Measurements from ENCODE around the gene IFI6. TPM values are rescaled to one million over a fixed set of nuclear protein-coding genes. Genes with fewer than 3 reads are reported as not detected.

The IFI6 gene
- total and polyA plus RNA-seq, 7 donors = 9.0 to 245 (median 51.5) TPM

- no peak for DNase-seq
- H3K27me3 ChIP-seq = no peaks in the 10 kb centered on the region
- WGBS, 2 donors = 65 to 78% methylated on average over 11 of the region's 11 CpGs
- peak overlapping the region in 2 of 4 donors; percentile 22 to 31 for H3K27ac ChIP-seq
- no peaks in the 10 kb centered on the region for H3K36me3 ChIP-seq
- intact Hi-C loops (cut with DNase I) = no loop called here
- H3K4me3 ChIP-seq = no peak overlapping the region
- TF ChIP-seq POLR2AphosphoS5 (IDR thresholded peaks at IDR 0.05) (peak in 1 of 4 donors; percentile 36), CTCF (IDR thresholded peaks at IDR 0.05) (no peak), POLR2A (IDR thresholded peaks at IDR 0.05) (no peak), EP300 (IDR thresholded peaks at IDR 0.05) (no peak)
- no peaks in the 10 kb centered on the region for H3K9me3 ChIP-seq
- peaks cover 0 to 7% (median 0%) of the 10 kb centered on the region in 4 donors for H3K4me1 ChIP-seq
These were observed 45.7 kb downstream of the IFI6 start for GRCh38 chr1:27626031-27626935.

GRCh38 chr1:27624467-27625178 lies 47.4 kb downstream of the IFI6 start:
- intact Hi-C loops (cut with DNase I) = no loop called here

GRCh38 chr1:27623327-27624212 lies 48.4 kb downstream of the IFI6 start:
- Histone ChIP-seq H3K4me3 (no peak overlapping the region), H3K27me3 (no peaks in the 10 kb centered on the region), H3K9me3 (no peaks in the 10 kb centered on the region), H3K27ac (no peak overlapping the region), H3K4me1 (peaks cover 0 to 2% (median 0%) of the 10 kb centered on the region in 4 donors), H3K36me3 (no peaks in the 10 kb centered on the region)
- TF ChIP-seq CTCF (IDR thresholded peaks at IDR 0.05) = no peak
- no peak for TF ChIP-seq EP300 (IDR thresholded peaks at IDR 0.05)
- TF ChIP-seq POLR2A (IDR thresholded peaks at IDR 0.05) = no peak
- no peak for TF ChIP-seq POLR2AphosphoS5 (IDR thresholded peaks at IDR 0.05)
- 85 to 89% methylated on average over 13 of the region's 13 CpGs for WGBS, 2 donors
- intact Hi-C loops (cut with DNase I) = no loop called here
- DNase-seq = no peak

More at GRCh38 chr1:27624467-27625178, 47.4 kb downstream of the IFI6 start:
- Histone ChIP-seq H3K4me3 (no peak overlapping the region), H3K4me1 (peaks cover 0 to 7% (median 0%) of the 10 kb centered on the region in 4 donors), H3K27me3 (no peaks in the 10 kb centered on the region), H3K36me3 (no peaks in the 10 kb centered on the region), H3K9me3 (no peaks in the 10 kb centered on the region), H3K27ac (peak overlapping the region in 1 of 4 donors; percentile 7)
- 56 to 66% methylated on average over 7 of the region's 7 CpGs for WGBS, 2 donors
- DNase-seq = no peak
- TF ChIP-seq POLR2A (IDR thresholded peaks at IDR 0.05) = no peak
- TF ChIP-seq POLR2AphosphoS5 (IDR thresholded peaks at IDR 0.05) = no peak
- TF ChIP-seq CTCF (IDR thresholded peaks at IDR 0.05) = no peak
- TF ChIP-seq EP300 (IDR thresholded peaks at IDR 0.05) = no peak

GRCh38 chr1:27622828-27623227 lies 49.2 kb downstream of the IFI6 start:
- intact Hi-C loops (cut with DNase I) = no loop called here
- no peak for DNase-seq
- 74 to 78% methylated on average over 4 of the region's 4 CpGs for WGBS, 2 donors
- Histone ChIP-seq H3K4me3 (no peak overlapping the region), H3K9me3 (no peaks in the 10 kb centered on the region), H3K4me1 (no peaks in the 10 kb centered on the region), H3K27ac (no peak overlapping the region), H3K36me3 (no peaks in the 10 kb centered on the region), H3K27me3 (no peaks in the 10 kb centered on the region)
- TF ChIP-seq POLR2A (IDR thresholded peaks at IDR 0.05) (no peak), CTCF (IDR thresholded peaks at IDR 0.05) (no peak), POLR2AphosphoS5 (IDR thresholded peaks at IDR 0.05) (no peak), EP300 (IDR thresholded peaks at IDR 0.05) (no peak)

All from sigmoid colon (tissue), 7 donors.